ENCODE results near the gene SLFN14. TPM values are rescaled to one million over a fixed set of nuclear protein-coding genes. Genes with fewer than 3 reads are reported as not detected.

Gene SLFN14
- total RNA-seq, 1 experiment from 2014 or later, result not detected

DNA sequence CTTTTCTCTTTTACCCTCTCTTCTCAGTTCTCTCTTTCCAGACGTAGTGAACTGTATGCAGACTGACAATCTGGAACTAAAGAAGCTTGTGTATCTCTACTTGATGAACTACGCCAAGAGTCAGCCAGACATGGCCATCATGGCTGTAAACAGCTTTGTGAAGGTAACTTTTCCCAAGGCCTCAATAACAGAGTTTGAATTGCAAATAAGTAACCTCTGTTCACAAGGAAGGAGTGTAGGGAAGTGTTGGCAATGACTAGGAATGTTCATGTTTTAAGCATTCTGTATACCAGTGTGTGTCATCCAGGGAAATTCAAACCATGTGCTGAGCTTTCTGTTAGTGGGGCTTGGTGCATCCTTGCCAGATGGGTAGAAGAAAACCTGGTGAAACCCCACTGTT, 45.1 kb upstream of the SLFN14 start:
- DNase-seq, result no peak
- no peaks in the 10 kb centered on the region for H3K27me3 Mint-ChIP-seq (ENCODE audit: insufficient read depth, unreplicated experiment)
- Histone ChIP-seq H3K9me3 (no peaks in the 10 kb centered on the region), H3K4me3 (ENCODE audit: low read depth, low read length) (no peak overlapping the region), H3K4me1 (no peaks in the 10 kb centered on the region), H3K36me3 (ENCODE audit: control insufficient read depth, insufficient read depth, low read length) (no peaks in the 10 kb centered on the region), H3K27me3 (replicated peaks; ENCODE audit: control insufficient read depth, insufficient read depth, low read length) (no peaks in the 10 kb centered on the region)
- no peaks in the 10 kb centered on the region for H3K9me3 Mint-ChIP-seq (ENCODE audit: unreplicated experiment)
- H3K4me1 Mint-ChIP-seq (ENCODE audit: low read depth, unreplicated experiment), result no peaks in the 10 kb centered on the region
- no peak overlapping the region for H3K27ac Mint-ChIP-seq (ENCODE audit: unreplicated experiment)
- no peak overlapping the region for H3K4me3 Mint-ChIP-seq (ENCODE audit: unreplicated experiment)
- no peak for TF ChIP-seq CTCF (IDR thresholded peaks at IDR 0.05; ENCODE audit: insufficient read depth in 1 of 2, low read depth in 1 of 2, low read length in 1 of 2, severe bottlenecking in 1 of 2, unreplicated experiment in 1 of 2)
- POLR2A ChIA-PET, result no interaction called here
- intact Hi-C loops (cut with micrococcal nuclease; ENCODE audit: unreplicated experiment), result no loop called here
- no TSS peak for BruUV-seq (replicated peaks)
- peaks cover 92% of the 10 kb centered on the region for H3K36me3 Mint-ChIP-seq (ENCODE audit: insufficient read depth, unreplicated experiment)
- CTCF ChIA-PET, result no interaction called here

GRCh38 chr17:35603674-35604073, 43.1 kb upstream of the SLFN14 start:
- no peaks in the 10 kb centered on the region for H3K27me3 ChIP-seq (replicated peaks; ENCODE audit: control insufficient read depth, insufficient read depth, low read length)
- Mint-ChIP-seq H3K9me3 (ENCODE audit: unreplicated experiment) (no peaks in the 10 kb centered on the region), H3K27ac (ENCODE audit: unreplicated experiment) (no peak overlapping the region), H3K27me3 (ENCODE audit: insufficient read depth, unreplicated experiment) (no peaks in the 10 kb centered on the region), H3K4me3 (ENCODE audit: unreplicated experiment) (no peak overlapping the region), H3K36me3 (ENCODE audit: insufficient read depth, unreplicated experiment) (peaks cover 94% of the 10 kb centered on the region), H3K4me1 (ENCODE audit: low read depth, unreplicated experiment) (no peaks in the 10 kb centered on the region)
- intact Hi-C loops (cut with micrococcal nuclease; ENCODE audit: unreplicated experiment), result no loop called here
- BruUV-seq (replicated peaks), result no TSS peak
- DNase-seq, result no peak
- no peaks in the 10 kb centered on the region for H3K9me3 ChIP-seq
- CTCF ChIA-PET, result no interaction called here
- no peaks in the 10 kb centered on the region for H3K4me1 ChIP-seq
- H3K4me3 ChIP-seq (ENCODE audit: low read depth, low read length), result no peak overlapping the region
- no peaks in the 10 kb centered on the region for H3K36me3 ChIP-seq (ENCODE audit: control insufficient read depth, insufficient read depth, low read length)
- POLR2A ChIA-PET, result no interaction called here
- no peak for TF ChIP-seq CTCF (IDR thresholded peaks at IDR 0.05; ENCODE audit: insufficient read depth in 1 of 2, low read depth in 1 of 2, low read length in 1 of 2, severe bottlenecking in 1 of 2, unreplicated experiment in 1 of 2)

DNA sequence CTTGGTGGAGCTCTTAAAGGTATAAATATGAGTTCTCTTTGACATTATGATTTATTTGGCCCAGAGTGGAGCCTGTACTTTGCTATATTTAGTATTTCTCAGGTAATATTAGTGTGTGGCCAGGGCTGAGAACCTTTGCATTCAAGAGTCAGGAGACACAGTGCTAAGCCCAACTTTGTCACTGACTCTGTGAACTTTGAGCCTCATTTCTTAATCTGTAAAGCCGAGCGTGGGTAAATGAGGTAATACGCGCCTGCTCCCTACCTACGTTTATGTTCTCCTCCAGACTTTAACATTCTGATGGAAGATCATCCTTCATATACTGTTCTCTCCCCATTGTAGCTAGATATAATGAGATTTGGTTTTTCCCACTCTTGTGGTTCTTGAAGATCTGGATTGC, 37.0 kb upstream of the SLFN14 start:
- Mint-ChIP-seq H3K36me3 (ENCODE audit: insufficient read depth, unreplicated experiment) (peaks cover 87% of the 10 kb centered on the region), H3K9me3 (ENCODE audit: unreplicated experiment) (no peaks in the 10 kb centered on the region), H3K4me3 (ENCODE audit: unreplicated experiment) (no peak overlapping the region), H3K27ac (ENCODE audit: unreplicated experiment) (no peak overlapping the region), H3K4me1 (ENCODE audit: low read depth, unreplicated experiment) (no peaks in the 10 kb centered on the region), H3K27me3 (ENCODE audit: insufficient read depth, unreplicated experiment) (no peaks in the 10 kb centered on the region)
- no peak for TF ChIP-seq CTCF (IDR thresholded peaks at IDR 0.05; ENCODE audit: insufficient read depth in 1 of 2, low read depth in 1 of 2, low read length in 1 of 2, severe bottlenecking in 1 of 2, unreplicated experiment in 1 of 2)
- BruUV-seq (replicated peaks), result no TSS peak
- ChIA-PET CTCF (no interaction called here), POLR2A (no interaction called here)
- H3K9me3 ChIP-seq, result no peaks in the 10 kb centered on the region
- H3K4me3 ChIP-seq (ENCODE audit: low read depth, low read length), result no peak overlapping the region
- no peaks in the 10 kb centered on the region for H3K27me3 ChIP-seq (replicated peaks; ENCODE audit: control insufficient read depth, insufficient read depth, low read length)
- H3K36me3 ChIP-seq (ENCODE audit: control insufficient read depth, insufficient read depth, low read length), result peaks cover 1% of the 10 kb centered on the region; the same call in 1 of the 2 replicates
- DNase-seq, result no peak
- H3K4me1 ChIP-seq, result no peaks in the 10 kb centered on the region
- intact Hi-C loops (cut with micrococcal nuclease; ENCODE audit: unreplicated experiment), result loop anchor here (10.0 kb wide), 1 partner anchor 927 kb away; no protein-coding TSS in a partner anchor

All from Caco-2 (cell line).